SHP77 (cell line): ENCODE results near the gene RABGGTA.

Source experiments
- DNase-seq, 2 experiments: peaks; one replicate each; lab custom pipeline; 2025; lab: John Stamatoyannopoulos, UW

RABGGTA gene

GRCh38 chr14:24279301-24280186, 8.1 kb upstream of the RABGGTA start:
- no peak for DNase-seq

GRCh38 chr14:24278424-24278823, 7.0 kb upstream of the RABGGTA start:
- no peak for DNase-seq

DNA sequence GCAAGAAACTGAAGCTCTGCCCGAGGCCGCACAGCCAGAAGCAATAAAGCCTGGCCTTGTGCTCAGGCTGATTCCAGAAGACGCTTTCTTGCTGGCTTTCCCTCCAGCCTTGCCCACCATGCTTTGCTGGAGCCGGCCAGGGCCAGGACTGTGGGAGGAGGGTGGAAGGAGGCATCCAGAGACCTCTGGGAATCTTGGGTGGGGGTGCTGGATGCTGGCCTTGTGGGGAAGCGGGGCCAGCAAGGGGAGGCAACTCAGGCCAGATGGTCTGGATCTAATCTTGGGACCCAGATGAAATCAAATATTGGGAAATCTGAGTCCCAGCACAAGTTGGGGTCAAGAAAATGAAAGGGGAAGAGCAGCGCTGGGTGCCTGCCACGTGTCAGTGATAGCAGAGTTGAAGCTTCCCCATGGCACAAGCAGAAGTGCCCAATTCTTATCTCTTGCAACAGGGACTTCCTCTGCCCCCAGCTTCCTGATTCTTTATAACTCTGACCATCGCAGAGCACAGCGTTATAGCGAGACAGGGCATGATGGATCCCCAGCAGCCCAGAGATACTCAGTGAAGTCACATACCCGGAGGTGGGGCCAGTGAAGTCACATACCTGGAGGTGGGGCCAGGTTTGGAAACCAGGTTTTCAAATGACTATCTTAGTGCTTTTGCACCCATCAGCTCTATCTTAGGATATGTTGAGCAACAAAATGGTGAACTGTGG, 6.4 kb upstream of the RABGGTA start:
- no peak for DNase-seq

DNA sequence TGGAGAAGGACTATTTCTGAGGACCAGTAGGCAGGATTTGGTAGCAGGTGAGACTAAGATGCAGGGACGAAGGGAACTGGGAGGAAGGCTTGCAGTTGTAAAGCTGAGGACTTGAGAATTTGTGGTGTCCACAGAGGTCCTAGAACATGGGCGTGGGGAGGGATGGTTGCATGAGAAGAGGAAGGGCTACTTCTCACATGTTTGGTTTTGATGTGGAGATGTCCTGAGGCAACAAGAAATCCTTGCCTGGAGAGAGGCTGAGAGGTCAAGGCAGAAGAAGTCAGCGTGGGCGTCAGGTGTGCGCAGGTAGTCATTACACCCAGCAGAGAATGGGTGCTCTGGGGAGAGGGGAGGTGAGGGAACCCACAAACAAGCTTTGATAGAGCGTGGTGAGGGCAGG, 5.7 kb upstream of the RABGGTA start:
- DNase-seq = no peak

DNA sequence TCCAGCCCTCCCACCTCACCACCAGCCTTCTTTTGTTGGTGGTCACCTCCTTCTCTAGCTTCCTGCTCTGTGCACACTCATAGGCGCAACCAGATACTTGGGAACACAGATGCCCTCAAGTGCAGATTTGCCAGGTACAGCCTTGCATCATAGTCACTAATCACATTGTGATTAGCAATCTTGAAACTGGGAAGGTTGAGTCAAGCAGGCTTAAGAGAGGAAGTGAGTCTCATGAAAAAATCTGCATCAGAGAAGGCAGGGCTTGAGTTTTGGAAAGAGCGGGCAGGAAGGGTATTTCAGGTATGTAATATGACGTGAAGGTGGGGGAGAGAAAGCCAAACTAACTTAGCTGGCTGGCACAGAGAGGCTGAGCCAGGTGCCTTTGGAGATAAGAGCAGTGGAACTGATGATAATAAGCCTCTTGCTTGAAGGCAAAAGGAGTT, 2.7 kb upstream of the RABGGTA start:
- no peak for DNase-seq

DNA sequence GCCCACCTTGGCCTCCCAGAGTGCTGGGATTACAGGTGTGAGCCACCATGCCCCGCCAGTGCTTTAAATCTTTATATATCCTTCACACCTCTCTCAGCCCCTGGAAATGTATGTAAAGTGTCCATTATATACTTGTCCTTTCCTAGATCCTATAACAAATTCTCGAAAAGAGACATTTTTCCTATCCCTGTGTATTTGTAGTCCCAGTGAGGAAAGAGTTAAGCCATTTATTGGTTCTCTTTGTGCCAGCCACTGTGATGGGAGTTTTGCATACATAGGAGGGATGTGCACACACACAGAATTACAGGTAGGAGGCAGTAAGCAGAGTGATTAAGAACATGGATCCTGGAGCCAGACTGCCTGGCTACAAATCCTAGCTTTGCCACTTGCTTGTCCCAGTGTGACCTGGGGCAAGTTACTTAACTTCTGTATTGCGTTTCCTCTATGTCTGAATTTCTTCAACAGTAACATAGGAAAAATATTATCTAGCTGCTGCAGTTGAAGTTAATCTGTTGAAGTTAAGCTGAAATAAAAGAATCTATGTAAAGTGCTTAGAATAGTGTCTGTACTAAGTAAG, 2.1 kb upstream of the RABGGTA start:
- no peak for DNase-seq

DNA sequence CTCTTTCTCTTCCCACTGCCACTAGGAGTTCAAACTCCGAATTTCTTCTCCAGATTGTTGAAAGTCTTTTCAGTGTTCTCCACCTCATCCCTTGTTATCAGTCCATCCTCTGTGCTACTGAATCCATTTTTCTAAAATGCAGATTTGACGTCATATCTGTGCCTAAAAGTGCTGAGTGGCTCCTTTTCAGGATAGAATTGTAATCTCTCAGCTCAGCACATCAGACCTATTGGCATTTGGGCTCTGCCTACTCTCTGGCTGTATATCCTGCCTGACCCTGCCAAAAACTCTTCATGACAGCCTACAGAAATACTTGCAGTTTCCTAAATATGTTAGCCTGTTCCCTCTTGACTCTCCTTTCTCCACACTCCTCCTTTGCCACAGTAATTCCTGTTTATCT, 1.1 kb upstream of the RABGGTA start:
- DNase-seq = no peak

DNA sequence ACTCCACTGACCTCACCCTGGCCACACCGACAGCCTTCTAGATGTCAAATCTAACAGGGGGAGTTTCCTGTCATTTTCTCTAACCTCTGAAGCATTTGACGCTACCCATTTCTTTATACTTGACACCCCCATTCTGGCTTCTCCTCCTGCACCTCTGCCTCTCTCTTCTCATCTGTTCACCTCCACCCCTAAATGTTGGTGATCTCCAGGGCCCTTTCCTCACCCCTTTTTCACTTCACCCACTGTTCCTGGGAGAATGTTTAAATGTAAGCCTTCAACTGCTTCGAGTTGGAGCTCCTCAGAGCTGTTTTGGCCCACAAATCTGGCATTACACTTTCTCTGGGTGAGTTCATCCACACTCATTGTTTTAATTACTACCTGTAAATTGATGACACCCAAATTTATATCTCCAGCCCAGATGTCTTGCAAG, 452 bp upstream of the RABGGTA start:
- DNase-seq = no peak

DNA sequence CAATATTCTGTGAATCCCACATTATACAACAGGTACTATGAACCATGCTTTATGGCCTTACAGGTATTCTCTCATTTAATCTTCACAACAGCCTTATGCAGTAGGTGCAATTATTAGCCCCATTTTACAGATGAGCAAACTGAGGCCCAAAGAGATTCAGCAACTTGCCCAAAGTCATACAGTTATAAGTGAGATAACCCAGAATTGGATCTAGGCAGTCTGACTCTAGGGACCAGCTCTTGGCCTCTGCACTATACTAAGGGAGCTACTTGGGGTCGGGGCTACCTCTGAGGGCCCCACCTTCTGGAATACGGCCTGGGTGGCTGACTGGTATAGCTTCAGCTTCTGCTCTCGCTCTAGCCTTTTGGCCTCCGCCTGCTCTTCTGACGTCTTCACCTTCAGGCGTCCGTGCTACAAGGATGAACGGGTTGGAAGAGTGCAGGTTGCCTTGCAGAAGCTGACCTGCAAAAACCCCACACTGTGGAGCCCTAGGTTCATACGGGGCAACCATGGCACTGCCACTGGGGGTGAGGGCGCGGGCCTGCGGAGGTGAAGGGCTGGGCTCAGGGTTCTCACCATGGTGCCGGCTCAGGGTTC, 762 bp downstream of the RABGGTA start:
- no peak for DNase-seq

DNA sequence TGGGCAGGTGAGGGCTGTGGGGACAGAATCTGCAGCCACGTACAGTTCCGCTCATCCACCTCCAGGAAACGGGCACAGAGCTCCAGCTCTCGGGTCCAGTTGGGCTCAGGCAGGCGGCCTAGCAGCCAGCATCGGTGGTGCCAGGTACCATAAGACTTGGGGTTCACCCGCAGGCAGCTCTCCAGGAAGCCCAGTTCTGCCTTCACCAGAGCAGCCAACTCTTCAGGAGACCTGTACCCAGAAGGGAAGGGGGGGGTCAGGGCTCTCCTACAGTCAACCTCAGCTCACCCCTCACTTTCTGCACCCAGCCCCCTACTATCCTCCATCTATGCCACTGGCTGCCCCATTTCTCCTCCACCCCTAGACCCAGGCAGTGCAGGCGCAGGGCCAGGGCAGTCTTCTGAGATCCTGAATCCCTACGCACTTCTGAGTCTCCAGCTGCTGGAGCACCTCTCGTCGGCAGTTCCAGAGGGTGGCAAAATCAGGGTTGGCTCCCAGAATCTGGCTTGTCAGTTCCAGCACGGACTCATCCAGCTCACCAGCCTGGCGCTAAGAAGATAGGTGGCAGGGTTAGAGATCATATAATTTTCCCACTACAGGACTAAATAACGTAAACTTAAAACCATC, 1.4 kb downstream of the RABGGTA start:
- DNase-seq = no peak

GRCh38 chr14:24269368-24269767, 2.0 kb downstream of the RABGGTA start:
- no peak for DNase-seq

- DNase-seq = no peak
Observed at GRCh38 chr14:24268225-24268624, 3.2 kb downstream of the RABGGTA start.

DNA sequence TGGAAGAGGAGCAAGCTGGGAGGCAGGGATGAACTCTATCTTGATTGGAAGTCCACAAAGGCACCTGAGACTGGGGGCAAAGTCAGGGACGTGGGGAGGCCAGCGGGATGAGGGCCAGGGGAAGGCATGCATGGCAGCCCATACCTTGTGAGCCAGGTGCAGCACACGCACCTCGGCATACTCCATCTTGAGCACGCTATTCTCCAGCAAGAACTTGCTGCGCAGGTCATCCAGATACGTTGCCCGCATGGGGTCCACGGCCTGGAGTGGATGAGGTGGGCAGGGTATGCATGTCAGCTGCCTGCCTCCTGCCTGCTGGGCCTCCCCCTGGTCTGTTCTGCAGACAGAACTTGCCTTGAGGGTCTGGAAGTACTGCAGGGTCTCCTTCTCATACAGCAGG, 3.9 kb downstream of the RABGGTA start:
- no peak for DNase-seq

GRCh38 chr14:24266344-24267244, 4.8 kb downstream of the RABGGTA start:
- DNase-seq = no peak

- no peak for DNase-seq
Observed at GRCh38 chr14:24264298-24264697, 7.1 kb downstream of the RABGGTA start.

- no peak for DNase-seq
Observed at GRCh38 chr14:24263848-24264247, 7.5 kb downstream of the RABGGTA start.

DNA sequence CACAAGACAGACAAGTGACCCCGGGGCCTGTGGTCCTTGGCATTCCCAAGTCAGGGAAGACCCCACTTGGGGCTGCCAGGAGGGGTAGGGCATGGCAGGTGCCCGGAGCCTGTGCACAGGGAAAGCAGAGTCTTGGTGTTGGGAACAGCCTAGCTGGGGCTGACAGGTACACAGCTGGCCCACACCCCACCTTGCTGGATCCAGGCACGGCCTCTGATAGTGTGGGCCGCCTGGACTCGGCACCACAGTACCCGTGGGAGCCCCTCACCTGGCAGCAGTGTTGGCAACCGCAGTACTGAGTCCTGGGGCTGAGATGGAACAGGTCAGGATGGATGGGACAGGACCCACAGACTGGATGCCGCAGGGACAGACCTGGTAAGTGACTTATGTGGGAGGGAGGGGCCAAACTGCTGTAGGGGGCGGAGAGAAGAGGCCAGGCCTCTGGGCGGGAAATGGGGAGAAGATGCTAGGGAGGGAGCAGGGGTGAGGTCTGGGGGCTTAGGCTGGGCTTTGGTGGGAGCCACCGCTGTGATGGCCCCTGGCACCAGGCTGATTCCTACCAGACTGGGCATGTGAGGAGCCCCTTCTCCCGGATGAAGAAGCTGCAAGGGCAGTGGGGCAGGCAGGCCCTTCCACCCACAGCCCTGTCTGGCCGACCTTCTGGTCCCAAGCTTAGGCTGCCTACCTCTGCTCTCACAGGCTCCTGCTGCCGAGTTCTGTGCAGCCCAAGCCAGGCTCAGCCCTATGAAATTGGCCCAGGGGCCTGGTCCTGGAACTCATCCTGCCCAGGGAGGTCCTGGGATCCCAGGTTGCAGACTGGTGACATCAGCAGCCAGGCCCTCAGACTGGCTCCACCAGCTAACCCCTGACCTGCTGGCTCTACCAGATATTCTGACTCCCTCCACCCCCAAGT, 8.3 kb downstream of the RABGGTA start, which contains the start of gene TGM1:
TSS of gene TGM1 (minus strand) at position 357 of the 913 bp plus-strand sequence. CDS start 825 bp downstream, outside the sequence.
- DNase-seq = no peak

DNA sequence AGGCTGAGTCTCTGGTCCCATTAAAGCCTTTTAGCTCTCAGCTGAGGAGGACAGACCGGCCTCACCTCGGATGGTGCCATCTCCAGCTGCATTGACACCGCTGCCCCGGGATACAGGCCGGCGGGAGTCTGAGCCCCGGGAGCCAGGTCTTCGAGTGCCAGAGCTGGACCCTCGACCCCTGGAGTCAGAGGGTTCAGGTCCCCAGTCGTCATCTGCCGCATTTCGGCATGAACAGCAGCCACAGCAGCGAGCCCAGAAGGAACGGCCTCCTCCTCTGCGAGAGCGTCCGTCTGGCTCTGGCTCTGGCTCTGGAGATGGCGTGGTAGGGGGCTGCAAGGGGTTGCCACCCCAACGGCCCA, 9.4 kb downstream of the RABGGTA start:
- DNase-seq = no peak

- no peak for DNase-seq
Observed at GRCh38 chr14:24261256-24261968, 10.0 kb downstream of the RABGGTA start.
